ENCODE data around the gene USE1. TPM values are rescaled to one million over a fixed set of nuclear protein-coding genes. Genes with fewer than 3 reads are reported as not detected.

The USE1 gene, protein sequence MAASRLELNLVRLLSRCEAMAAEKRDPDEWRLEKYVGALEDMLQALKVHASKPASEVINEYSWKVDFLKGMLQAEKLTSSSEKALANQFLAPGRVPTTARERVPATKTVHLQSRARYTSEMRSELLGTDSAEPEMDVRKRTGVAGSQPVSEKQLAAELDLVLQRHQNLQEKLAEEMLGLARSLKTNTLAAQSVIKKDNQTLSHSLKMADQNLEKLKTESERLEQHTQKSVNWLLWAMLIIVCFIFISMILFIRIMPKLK
- total RNA-seq (2012; rRNA removed) = 19.5 and 19.7 TPM in 2 replicates

DNA sequence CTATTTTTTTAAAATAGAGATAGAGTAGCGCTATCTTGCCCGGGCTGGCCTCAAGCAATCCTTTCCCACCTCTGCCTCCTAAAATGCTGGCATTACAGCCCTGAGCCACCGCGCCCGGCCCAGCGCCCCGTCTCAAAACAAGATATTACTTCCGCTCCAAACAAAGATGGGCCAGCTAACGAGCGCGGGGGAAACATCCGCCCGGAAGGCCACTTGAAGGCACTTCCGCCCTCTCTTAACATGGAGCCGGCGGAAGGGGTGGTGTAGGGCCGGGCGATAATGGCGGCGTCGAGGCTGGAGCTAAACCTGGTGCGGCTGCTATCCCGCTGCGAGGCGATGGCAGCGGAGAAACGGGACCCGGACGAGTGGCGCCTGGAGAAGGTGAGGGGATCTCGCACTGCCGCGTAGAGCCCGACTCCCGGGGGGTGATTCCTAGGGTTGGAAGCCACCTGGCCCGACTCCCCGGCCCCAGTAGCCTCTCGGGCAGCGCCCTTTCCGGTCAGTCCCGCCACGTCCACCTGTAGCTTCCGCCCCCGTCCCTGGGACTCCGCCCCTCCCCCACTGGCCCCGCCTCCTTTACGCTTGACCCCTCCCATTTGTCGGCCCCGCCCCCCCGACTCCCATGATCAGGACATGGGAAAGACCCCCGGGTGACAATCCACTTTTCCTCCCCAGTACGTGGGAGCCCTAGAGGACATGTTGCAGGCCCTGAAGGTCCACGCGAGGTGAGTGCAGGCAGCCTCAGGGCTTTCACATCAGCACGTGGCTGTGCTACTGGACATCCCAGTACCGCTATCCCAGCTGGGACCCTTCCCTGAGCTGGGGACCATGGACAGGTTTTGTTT lies at the start of gene USE1:
TSS of gene USE1 (plus strand) at position 231 of the 845 bp plus-strand sequence. CDS start at position 280, 49 bp downstream.
- H3K9ac ChIP-seq (ENCODE audit: low read depth, low read length) = peak within 1 kb of the TSS; percentile 96
- peak within 1 kb of the TSS; percentile 95 for H3K4me3 ChIP-seq (ENCODE audit: low read length)

DNA sequence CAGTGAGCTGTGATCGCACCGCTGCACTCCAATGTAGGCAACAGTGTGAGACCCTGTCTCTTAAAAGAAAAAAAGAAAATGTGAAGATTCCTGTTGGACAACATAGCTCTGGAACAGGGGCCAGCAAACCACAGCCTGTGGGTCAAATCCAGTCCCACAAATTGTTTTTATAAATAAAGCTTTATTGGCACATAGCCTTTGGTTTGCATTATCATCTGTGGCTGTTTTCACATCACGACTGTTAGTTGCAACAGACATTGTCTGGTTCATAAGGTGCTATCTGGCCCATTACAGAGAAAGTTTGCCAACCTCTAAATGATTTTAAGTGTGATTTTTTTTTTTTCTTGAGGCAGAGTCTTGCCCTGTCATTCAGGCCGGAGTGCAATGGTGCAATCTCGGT lies 49.4 kb upstream of the USE1 start:
- H3K9me3 ChIP-seq (replicated peaks; ENCODE audit: low read length) = no peaks in the 10 kb centered on the region
- H3K4me2 ChIP-seq (ENCODE audit: low read length) = no peak overlapping the region
- H3K9ac ChIP-seq (ENCODE audit: low read depth, low read length) = no peak overlapping the region
- H3K27me3 ChIP-seq (ENCODE audit: control insufficient read depth, insufficient read depth, low read length) = no peaks in the 10 kb centered on the region
- H3K4me1 ChIP-seq (ENCODE audit: control insufficient read depth, insufficient read depth, low read length) = no peaks in the 10 kb centered on the region
- H3K4me3 ChIP-seq (ENCODE audit: low read length) = no peak overlapping the region
- peaks cover 71% of the 10 kb centered on the region for H3K36me3 ChIP-seq (ENCODE audit: insufficient read depth, low read length)

More for the DNA sequence above, at the start of gene USE1:
- Histone ChIP-seq H3K27me3 (ENCODE audit: control insufficient read depth, insufficient read depth, low read length) (no peaks in the 10 kb centered on the region), H3K4me1 (ENCODE audit: control insufficient read depth, insufficient read depth, low read length) (peaks cover 21% of the 10 kb centered on the region), H3K9me3 (replicated peaks; ENCODE audit: low read length) (no peaks in the 10 kb centered on the region), H3K4me2 (ENCODE audit: low read length) (peak within 1 kb of the TSS; percentile 82), H3K36me3 (ENCODE audit: insufficient read depth, low read length) (peaks cover 39% of the 10 kb centered on the region)

DNA sequence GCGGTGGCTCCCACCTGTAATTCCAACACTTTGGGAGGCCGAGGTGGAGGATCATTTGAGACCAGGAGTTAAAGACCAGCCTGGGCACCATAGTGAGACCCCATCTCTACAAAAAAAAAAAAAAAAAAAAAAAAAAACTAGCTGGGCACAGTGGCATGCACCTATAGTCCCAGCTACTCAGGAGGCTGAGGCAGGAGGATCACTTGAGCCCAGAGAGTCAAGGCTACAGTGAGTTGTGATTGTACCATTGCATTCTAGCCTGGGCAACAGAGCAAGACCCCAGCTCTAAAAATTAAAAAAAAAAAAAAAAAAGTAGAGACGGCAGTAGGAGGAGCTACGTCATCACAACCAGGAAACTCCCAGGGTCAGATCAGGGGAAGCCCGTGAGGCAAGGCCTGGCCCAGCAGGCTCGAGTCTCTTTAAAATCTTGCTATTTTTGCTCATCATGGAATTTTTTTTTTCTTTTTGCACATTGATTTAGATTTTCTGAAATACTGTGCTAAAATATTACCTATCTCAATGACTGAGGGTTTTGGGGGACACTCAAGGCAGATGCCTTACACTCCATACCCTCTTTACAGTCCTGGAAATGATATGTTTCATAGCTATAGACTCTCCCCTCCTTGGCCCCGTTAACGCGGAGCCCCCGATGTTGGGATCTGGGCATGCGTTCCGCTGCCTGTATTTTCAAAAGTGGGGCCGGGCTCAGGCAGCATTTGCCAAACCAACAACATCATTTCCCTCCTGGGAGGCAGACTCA lies 44.4 kb upstream of the USE1 start:
- H3K36me3 ChIP-seq (ENCODE audit: insufficient read depth, low read length) = peaks cover 68% of the 10 kb centered on the region
- H3K4me2 ChIP-seq (ENCODE audit: low read length) = no peak overlapping the region
- no peak overlapping the region for H3K4me3 ChIP-seq (ENCODE audit: low read length)
- no peaks in the 10 kb centered on the region for H3K9me3 ChIP-seq (replicated peaks; ENCODE audit: low read length)
- H3K9ac ChIP-seq (ENCODE audit: low read depth, low read length) = no peak overlapping the region
- H3K4me1 ChIP-seq (ENCODE audit: control insufficient read depth, insufficient read depth, low read length) = peaks cover 11% of the 10 kb centered on the region
- H3K27me3 ChIP-seq (ENCODE audit: control insufficient read depth, insufficient read depth, low read length) = no peaks in the 10 kb centered on the region

DNA sequence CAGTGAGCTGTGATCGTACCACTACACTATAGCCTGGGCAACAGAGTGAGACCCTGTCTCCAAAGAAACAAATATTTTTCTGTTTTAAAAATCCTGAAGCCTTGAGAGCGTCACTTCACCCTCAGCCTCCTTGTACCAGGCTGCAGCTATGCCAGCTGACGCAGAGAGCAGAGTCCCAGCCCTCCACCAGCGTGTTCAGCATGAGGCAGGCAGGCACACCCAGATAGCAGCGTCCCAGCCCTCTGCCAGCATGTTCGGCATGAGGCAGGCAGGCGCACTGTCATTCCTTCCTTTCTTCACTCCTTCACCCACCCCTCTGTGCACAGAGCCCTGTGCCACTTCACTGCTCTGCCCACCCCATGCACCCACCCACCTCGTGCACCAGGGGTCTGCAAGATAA lies 43.3 kb upstream of the USE1 start:
- peaks cover 11% of the 10 kb centered on the region for H3K4me1 ChIP-seq (ENCODE audit: control insufficient read depth, insufficient read depth, low read length)
- H3K9ac ChIP-seq (ENCODE audit: low read depth, low read length) = no peak overlapping the region
- H3K27me3 ChIP-seq (ENCODE audit: control insufficient read depth, insufficient read depth, low read length) = no peaks in the 10 kb centered on the region
- H3K4me3 ChIP-seq (ENCODE audit: low read length) = no peak overlapping the region
- H3K9me3 ChIP-seq (replicated peaks; ENCODE audit: low read length) = no peaks in the 10 kb centered on the region
- no peak overlapping the region for H3K4me2 ChIP-seq (ENCODE audit: low read length)
- H3K36me3 ChIP-seq (ENCODE audit: insufficient read depth, low read length) = peaks cover 64% of the 10 kb centered on the region

- peaks cover 61% of the 10 kb centered on the region for H3K36me3 ChIP-seq (ENCODE audit: insufficient read depth, low read length)
- no peak overlapping the region for H3K4me3 ChIP-seq (ENCODE audit: low read length)
- H3K9ac ChIP-seq (ENCODE audit: low read depth, low read length) = no peak overlapping the region
- H3K27me3 ChIP-seq (ENCODE audit: control insufficient read depth, insufficient read depth, low read length) = no peaks in the 10 kb centered on the region
- H3K4me2 ChIP-seq (ENCODE audit: low read length) = no peak overlapping the region
- no peaks in the 10 kb centered on the region for H3K9me3 ChIP-seq (replicated peaks; ENCODE audit: low read length)
- peaks cover 11% of the 10 kb centered on the region for H3K4me1 ChIP-seq (ENCODE audit: control insufficient read depth, insufficient read depth, low read length)
Measured at GRCh38 chr19:17172624-17173345, 42.4 kb upstream of the USE1 start.

DNA sequence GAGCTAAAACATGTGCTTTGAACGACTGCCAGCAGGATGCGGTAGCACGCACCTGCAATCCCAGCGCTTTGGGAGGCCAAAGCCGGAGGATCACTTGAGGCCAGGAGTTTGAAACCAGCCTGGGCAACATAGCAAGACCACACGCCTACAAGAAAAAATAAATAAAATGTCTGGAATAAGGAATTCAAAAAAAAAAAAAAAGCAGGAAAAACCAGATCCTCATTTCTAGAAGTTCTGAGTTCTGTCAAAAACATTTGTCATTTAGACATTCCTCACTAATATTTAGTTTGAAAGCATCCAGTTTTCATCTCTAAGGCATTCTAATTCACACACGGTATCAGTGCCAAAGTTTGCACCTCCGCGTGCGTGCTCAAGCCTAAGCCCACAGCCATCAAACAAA lies 36.9 kb upstream of the USE1 start:
- peaks cover 5% of the 10 kb centered on the region for H3K4me1 ChIP-seq (ENCODE audit: control insufficient read depth, insufficient read depth, low read length)
- H3K9ac ChIP-seq (ENCODE audit: low read depth, low read length) = no peak overlapping the region
- peaks cover 32% of the 10 kb centered on the region for H3K36me3 ChIP-seq (ENCODE audit: insufficient read depth, low read length)
- H3K4me2 ChIP-seq (ENCODE audit: low read length) = no peak overlapping the region
- no peaks in the 10 kb centered on the region for H3K9me3 ChIP-seq (replicated peaks; ENCODE audit: low read length)
- H3K4me3 ChIP-seq (ENCODE audit: low read length) = no peak overlapping the region
- no peaks in the 10 kb centered on the region for H3K27me3 ChIP-seq (ENCODE audit: control insufficient read depth, insufficient read depth, low read length)

- no peak overlapping the region for H3K4me3 ChIP-seq (ENCODE audit: low read length)
- H3K4me2 ChIP-seq (ENCODE audit: low read length) = no peak overlapping the region
- peaks cover 47% of the 10 kb centered on the region for H3K36me3 ChIP-seq (ENCODE audit: insufficient read depth, low read length)
Measured at GRCh38 chr19:17180997-17181702, 34.0 kb upstream of the USE1 start.

DNA sequence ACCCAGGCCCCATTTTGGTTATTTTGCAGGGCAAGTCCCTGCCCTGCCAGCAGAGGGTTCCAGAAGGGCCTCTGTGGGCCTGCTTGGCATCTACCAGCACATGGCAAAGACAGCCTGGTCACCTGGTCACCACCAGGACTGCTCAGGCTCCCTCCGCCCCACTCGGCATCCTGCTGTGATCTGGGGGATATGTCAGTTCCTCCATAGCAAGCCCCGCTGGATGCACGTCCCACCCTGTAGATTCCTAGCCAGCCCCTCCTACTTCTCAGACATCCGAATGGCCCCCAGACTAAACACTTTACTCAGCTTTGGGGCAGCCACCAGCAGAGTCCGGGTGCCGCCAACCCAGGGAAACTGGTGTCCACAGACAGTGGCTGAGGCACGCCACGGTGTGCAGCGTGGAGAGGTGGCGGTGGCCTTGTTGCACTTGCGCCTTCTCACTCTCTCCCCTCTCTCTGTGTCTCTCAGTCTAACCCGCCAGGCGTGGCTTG lies 31.8 kb upstream of the USE1 start:
- H3K27me3 ChIP-seq (ENCODE audit: control insufficient read depth, insufficient read depth, low read length) = no peaks in the 10 kb centered on the region
- H3K9me3 ChIP-seq (replicated peaks; ENCODE audit: low read length) = no peaks in the 10 kb centered on the region
- H3K4me3 ChIP-seq (ENCODE audit: low read length) = no peak overlapping the region
- H3K36me3 ChIP-seq (ENCODE audit: insufficient read depth, low read length) = peaks cover 46% of the 10 kb centered on the region
- no peak overlapping the region for H3K4me2 ChIP-seq (ENCODE audit: low read length)
- H3K9ac ChIP-seq (ENCODE audit: low read depth, low read length) = no peak overlapping the region
- no peaks in the 10 kb centered on the region for H3K4me1 ChIP-seq (ENCODE audit: control insufficient read depth, insufficient read depth, low read length)

More at GRCh38 chr19:17180997-17181702, 34.0 kb upstream of the USE1 start:
- H3K4me1 ChIP-seq (ENCODE audit: control insufficient read depth, insufficient read depth, low read length) = no peaks in the 10 kb centered on the region
- H3K9ac ChIP-seq (ENCODE audit: low read depth, low read length) = no peak overlapping the region
- H3K9me3 ChIP-seq (replicated peaks; ENCODE audit: low read length) = no peaks in the 10 kb centered on the region
- no peaks in the 10 kb centered on the region for H3K27me3 ChIP-seq (ENCODE audit: control insufficient read depth, insufficient read depth, low read length)

DNA sequence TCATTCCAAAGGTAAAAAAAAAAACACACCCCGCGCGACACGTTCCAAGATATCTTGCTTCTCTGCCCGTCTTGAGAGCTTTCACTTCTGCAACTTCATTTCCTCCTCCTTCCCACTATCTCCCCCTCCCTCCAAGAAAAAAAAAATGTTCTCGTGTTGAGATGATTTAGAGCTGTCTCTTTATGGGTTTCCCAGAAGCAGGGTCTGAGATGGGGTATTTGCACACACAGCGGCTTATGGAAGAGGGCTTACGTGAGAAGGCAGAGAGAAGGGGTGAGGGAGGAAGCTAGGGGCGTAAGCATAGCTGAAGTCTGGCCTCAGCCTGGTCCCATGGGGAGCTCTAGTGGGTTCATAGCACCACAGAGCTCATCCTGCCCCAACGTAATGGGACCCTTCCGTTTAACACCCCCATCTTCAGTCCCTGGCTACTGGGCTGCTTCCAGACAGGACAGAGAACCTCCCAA lies 31.3 kb upstream of the USE1 start:
- Histone ChIP-seq H3K4me3 (ENCODE audit: low read length) (no peak overlapping the region), H3K9me3 (replicated peaks; ENCODE audit: low read length) (no peaks in the 10 kb centered on the region), H3K4me1 (ENCODE audit: control insufficient read depth, insufficient read depth, low read length) (no peaks in the 10 kb centered on the region), H3K27me3 (ENCODE audit: control insufficient read depth, insufficient read depth, low read length) (no peaks in the 10 kb centered on the region), H3K9ac (ENCODE audit: low read depth, low read length) (no peak overlapping the region), H3K4me2 (ENCODE audit: low read length) (no peak overlapping the region), H3K36me3 (ENCODE audit: insufficient read depth, low read length) (peaks cover 43% of the 10 kb centered on the region)

DNA sequence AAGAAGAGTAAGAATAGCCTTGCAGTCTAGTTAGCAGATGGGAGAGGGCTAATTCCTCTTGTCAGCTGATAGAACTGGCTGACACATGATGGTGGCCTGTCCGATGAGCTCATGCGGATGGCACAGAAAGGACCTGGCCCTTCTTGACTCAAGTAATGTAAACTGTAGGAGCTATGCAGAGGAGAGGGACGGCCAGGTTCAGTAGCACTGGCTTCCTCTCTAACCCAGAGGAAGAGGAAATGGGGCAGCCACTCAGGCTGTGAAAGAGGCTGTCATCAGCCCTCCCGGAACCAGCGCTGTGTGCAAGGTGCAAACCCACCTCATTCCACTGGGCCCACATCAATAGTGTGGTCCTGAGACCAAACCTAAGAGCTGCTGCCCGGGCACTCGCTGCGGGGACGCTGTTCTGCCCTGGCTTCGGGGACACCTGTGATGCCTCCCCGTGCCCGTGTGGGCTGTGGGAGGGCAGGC lies 30.8 kb upstream of the USE1 start:
- Histone ChIP-seq H3K9me3 (replicated peaks; ENCODE audit: low read length) (no peaks in the 10 kb centered on the region), H3K4me2 (ENCODE audit: low read length) (no peak overlapping the region), H3K36me3 (ENCODE audit: insufficient read depth, low read length) (peaks cover 47% of the 10 kb centered on the region), H3K27me3 (ENCODE audit: control insufficient read depth, insufficient read depth, low read length) (no peaks in the 10 kb centered on the region), H3K9ac (ENCODE audit: low read depth, low read length) (no peak overlapping the region), H3K4me3 (ENCODE audit: low read length) (no peak overlapping the region), H3K4me1 (ENCODE audit: control insufficient read depth, insufficient read depth, low read length) (no peaks in the 10 kb centered on the region)
